Ectodermal cell (in vitro differentiated cells): ENCODE data around the gene ASXL1.
"Not testable (repeated sequence)": the region's sequence is repeated elsewhere in the genome, so short reads cannot be mapped to it uniquely, and the experiment has no call there.

Source experiments
- H3K27ac ChIP-seq: 2 replicates; pipeline ENCODE4 v1.7.0; 2013; ENCODE audit warnings: mild to moderate bottlenecking, low read depth, low read length; ENCODE audit not compliant: insufficient read depth, poor library complexity, severe bottlenecking
- H3K27me3 ChIP-seq: 2 replicates; pipeline ENCODE4 v1.7.0; 2013; ENCODE audit warnings: mild to moderate bottlenecking, low read length; ENCODE audit not compliant: insufficient read depth, control insufficient read depth, poor library complexity, severe bottlenecking
- H3K36me3 ChIP-seq: one replicate; pipeline ENCODE4 v1.7.0; 2013; ENCODE audit warnings: low read length; ENCODE audit not compliant: control insufficient read depth, insufficient read depth
- H3K4me1 ChIP-seq: one replicate; pipeline ENCODE4 v1.7.0; 2013; ENCODE audit warnings: low read length; ENCODE audit not compliant: control insufficient read depth, insufficient read depth
- H3K4me3 ChIP-seq: 2 replicates; pipeline ENCODE4 v1.7.0; 2013; ENCODE audit warnings: low read depth, low read length, control low read depth; ENCODE audit not compliant: insufficient read depth
- H3K9me3 ChIP-seq: 2 replicates; pipeline ENCODE4 v1.7.0; 2013; ENCODE audit warnings: mild to moderate bottlenecking, low read length, moderate library complexity; ENCODE audit not compliant: control insufficient read depth
- WGBS, 2 experiments: methylation state at CpG; one replicate each; pipeline ENCODE4 v1.1.7; 2013; ENCODE audit warnings: missing lambda C conversion rate in 2 of 2; 5-methylcytosine and 5-hydroxymethylcytosine counted together

ASXL1 gene

GRCh38 chr20:32465092-32465900 is 107.2 kb downstream of the ASXL1 start:
- no peaks in the 10 kb centered on the region for H3K36me3 ChIP-seq
- H3K27ac ChIP-seq, result no peak overlapping the region
- no peaks in the 10 kb centered on the region for H3K27me3 ChIP-seq
- H3K9me3 ChIP-seq, result no peaks in the 10 kb centered on the region
- peaks cover 44% of the 10 kb centered on the region for H3K4me1 ChIP-seq
- 89 to 92% methylated on average over 24 of the region's 24 CpGs for WGBS, 2 experiments
- H3K4me3 ChIP-seq, result no peak overlapping the region

GRCh38 chr20:32465901-32466675 is 108.0 kb downstream of the ASXL1 start:
- not testable (repeated sequence) for H3K4me3 ChIP-seq, H3K27ac ChIP-seq, H3K36me3 ChIP-seq, H3K27me3 ChIP-seq, H3K9me3 ChIP-seq
- 86% methylated on average over 15 of the region's 15 CpGs for WGBS, 2 experiments
- peaks cover 45% of the 10 kb centered on the region for H3K4me1 ChIP-seq

- no peak overlapping the region for H3K4me3 ChIP-seq
- peaks cover 45% of the 10 kb centered on the region for H3K4me1 ChIP-seq
- H3K36me3 ChIP-seq, result no peaks in the 10 kb centered on the region
- no peak overlapping the region for H3K27ac ChIP-seq
- no peaks in the 10 kb centered on the region for H3K27me3 ChIP-seq
- 89 to 91% methylated on average over 16 of the region's 16 CpGs for WGBS, 2 experiments
- no peaks in the 10 kb centered on the region for H3K9me3 ChIP-seq
These were observed 108.8 kb downstream of the ASXL1 start for GRCh38 chr20:32466739-32467505.

- 95 to 96% methylated on average over 12 of the region's 12 CpGs for WGBS, 2 experiments
- H3K36me3 ChIP-seq, result peaks cover 5% of the 10 kb centered on the region
- H3K9me3 ChIP-seq, result no peaks in the 10 kb centered on the region
- H3K27me3 ChIP-seq, result no peaks in the 10 kb centered on the region
- no peak overlapping the region for H3K4me3 ChIP-seq
- no peak overlapping the region for H3K27ac ChIP-seq
- H3K4me1 ChIP-seq, result peaks cover 47% of the 10 kb centered on the region
These were observed 109.6 kb downstream of the ASXL1 start for GRCh38 chr20:32467506-32468312.

GRCh38 chr20:32468313-32468640 is 110.1 kb downstream of the ASXL1 start:
- Histone ChIP-seq H3K4me1 (peaks cover 48% of the 10 kb centered on the region), H3K36me3 (peaks cover 8% of the 10 kb centered on the region), H3K9me3 (no peaks in the 10 kb centered on the region), H3K27ac (no peak overlapping the region), H3K4me3 (no peak overlapping the region), H3K27me3 (no peaks in the 10 kb centered on the region)
- WGBS, 2 experiments, result 90 to 91% methylated on average over 6 of the region's 6 CpGs

GRCh38 chr20:32468860-32469259 is 110.7 kb downstream of the ASXL1 start:
- WGBS, 2 experiments, result 93 to 96% methylated on average over 7 of the region's 7 CpGs
- Histone ChIP-seq H3K27me3 (no peaks in the 10 kb centered on the region), H3K27ac (no peak overlapping the region), H3K4me1 (peaks cover 48% of the 10 kb centered on the region), H3K4me3 (no peak overlapping the region), H3K36me3 (peaks cover 8% of the 10 kb centered on the region), H3K9me3 (no peaks in the 10 kb centered on the region)

GRCh38 chr20:32470025-32470861 is 112.1 kb downstream of the ASXL1 start:
- Histone ChIP-seq H3K27ac (no peak overlapping the region), H3K4me1 (peaks cover 48% of the 10 kb centered on the region), H3K4me3 (no peak overlapping the region), H3K9me3 (no peaks in the 10 kb centered on the region), H3K36me3 (peaks cover 8% of the 10 kb centered on the region), H3K27me3 (no peaks in the 10 kb centered on the region)
- WGBS, 2 experiments, result 77 to 79% methylated on average over 27 of the region's 27 CpGs

GRCh38 chr20:32470940-32471339 is 112.8 kb downstream of the ASXL1 start:
- H3K4me3 ChIP-seq, result no peak overlapping the region
- H3K27me3 ChIP-seq, result no peaks in the 10 kb centered on the region
- no peak overlapping the region for H3K27ac ChIP-seq
- 90 to 92% methylated on average over 9 of the region's 9 CpGs for WGBS, 2 experiments
- peaks cover 55% of the 10 kb centered on the region for H3K4me1 ChIP-seq
- H3K9me3 ChIP-seq, result no peaks in the 10 kb centered on the region
- peaks cover 8% of the 10 kb centered on the region for H3K36me3 ChIP-seq

GRCh38 chr20:32472581-32473207 is 114.6 kb downstream of the ASXL1 start:
- Histone ChIP-seq H3K27me3 (no peaks in the 10 kb centered on the region), H3K4me1 (peaks cover 64% of the 10 kb centered on the region), H3K9me3 (no peaks in the 10 kb centered on the region), H3K36me3 (peaks cover 8% of the 10 kb centered on the region), H3K4me3 (peak overlapping the region; percentile 4), H3K27ac (peak overlapping the region; percentile 87)
- WGBS, 2 experiments, result 96% methylated on average over 6 of the region's 6 CpGs
